Small intestine (tissue), 16 donors: ENCODE results near the gene SNRNP25. TPM values are rescaled to one million over a fixed set of nuclear protein-coding genes. Genes with fewer than 3 reads are reported as not detected.
"Not testable (repeated sequence)": the region's sequence is repeated elsewhere in the genome, so short reads cannot be mapped to it uniquely, and the experiment has no call there.

Experiments used
- DNase-seq, 2 donors: peaks; one replicate each; pipeline versions ENCODE4 v3.0.0 to v3.0.0-alpha.2; 2013
- FAIRE-seq: peaks from 2 replicates; lab custom pipeline; 2012; peaks lifted over from hg19 to GRCh38; lab: Jason Lieb, UNC
- H3K27ac ChIP-seq, 3 donors: one replicate each; pipeline ENCODE4 v1.5.1; 2013; ENCODE audit warnings: low read length in 2 of 3, mild to moderate bottlenecking in 2 of 3, control low read depth in 1 of 3, inconsistent platforms in 1 of 3, low read depth in 1 of 3, moderate library complexity in 1 of 3
- H3K27me3 ChIP-seq, 3 donors: one replicate each; pipeline ENCODE4 v1.6.1; 2013; ENCODE audit warnings: low read length in 3 of 3, inconsistent platforms in 1 of 3; ENCODE audit not compliant: control insufficient read depth in 3 of 3, insufficient read depth in 3 of 3
- H3K36me3 ChIP-seq, 3 donors: one replicate each; pipeline ENCODE4 v1.6.1; 2013; ENCODE audit warnings: low read length in 3 of 3, inconsistent platforms in 1 of 3, low read depth in 1 of 3, mild to moderate bottlenecking in 1 of 3, moderate library complexity in 1 of 3; ENCODE audit not compliant: control insufficient read depth in 3 of 3, insufficient read depth in 2 of 3
- H3K4me1 ChIP-seq, 3 donors: one replicate each; pipeline ENCODE4 v1.6.1; 2013; ENCODE audit warnings: low read length in 2 of 3, inconsistent platforms in 1 of 3, low read depth in 1 of 3, mild to moderate bottlenecking in 1 of 3, moderate library complexity in 1 of 3; ENCODE audit not compliant: control insufficient read depth in 3 of 3, insufficient read depth in 2 of 3
- H3K4me3 ChIP-seq, 3 donors: one replicate each; pipeline ENCODE4 v1.5.1; 2013; ENCODE audit warnings: low read length in 3 of 3, control low read depth in 1 of 3, inconsistent platforms in 1 of 3, low read depth in 1 of 3, mild to moderate bottlenecking in 1 of 3, moderate library complexity in 1 of 3
- H3K9me3 ChIP-seq, 2 donors: one replicate each; pipeline ENCODE4 v1.6.1; 2013; ENCODE audit warnings: low read depth in 1 of 2, low read length in 1 of 2; ENCODE audit not compliant: control insufficient read depth in 2 of 2, insufficient read depth in 1 of 2
- WGBS, 3 donors: extraction: QIAGEN DNeasy Blood & Tissue Kit; methylation state at CpG; one replicate each; pipeline ENCODE4 v1.1.7; 2013; 5-methylcytosine and 5-hydroxymethylcytosine counted together
- long read RNA-seq, 10 donors: transcript quantifications; one replicate each; lab custom pipeline, GENCODE V29; 2026
- polyA plus RNA-seq, 4 donors: library from polyadenylated mRNA; stranded (reverse) in 3 of 4; unstranded in 1 of 4; fragments of 200-250 nt in 3 of 4; fragments of 120-200 nt in 1 of 4; gene quantifications; one replicate each; pipeline versions ENCODE4 v1.2.1 to v1.2.3, GENCODE V29; 2013
- donor health status: healthy with polysubstance abuse.
- donor health status: control.
- donor health status: control.
- donor health status: Bipolar disorder and iron deficiency.
- donor health status: healthy.

Gene SNRNP25
- polyA plus RNA-seq: 10 to 100 TPM; 17.3 to 38.2 (median 27.6) TPM
- long read RNA-seq, donor 1: 0 reads
- long read RNA-seq, donor 2, partial matches to known transcripts: 0 of 3 reads
- long read RNA-seq, donor 2, other reads (novel, unspliced or antisense): 0 of 3 reads
- long read RNA-seq, donor 3, transcript SNRNP25-201 (5 exons, 1,905 nt): major isoform, 11 of 12 reads
- long read RNA-seq, donor 3, partial matches to known transcripts: 0 of 12 reads
- long read RNA-seq, donor 3, other reads (novel, unspliced or antisense): 0 of 12 reads
- long read RNA-seq, donor 4: 0 reads
- long read RNA-seq, donor 5, partial matches to known transcripts: 0 of 4 reads
- long read RNA-seq, donor 5, other reads (novel, unspliced or antisense): 0 of 4 reads
- long read RNA-seq, donor 6, transcript SNRNP25-201 (5 exons, 1,905 nt): major isoform, 12 of 25 reads
- long read RNA-seq, donor 6, partial matches to known transcripts: 0 of 25 reads
- long read RNA-seq, donor 6, other reads (novel, unspliced or antisense): 12 of 25 reads
- long read RNA-seq, donor 7, transcript SNRNP25-201 (5 exons, 1,905 nt): major isoform, 48 of 60 reads
- long read RNA-seq, donor 7, partial matches to known transcripts: 9 of 60 reads
- long read RNA-seq, donor 7, other reads (novel, unspliced or antisense): 0 of 60 reads
- long read RNA-seq, donor 8, partial matches to known transcripts: 0 of 2 reads
- long read RNA-seq, donor 8, other reads (novel, unspliced or antisense): 0 of 2 reads
- long read RNA-seq, donor 9, partial matches to known transcripts: 0 of 2 reads
- long read RNA-seq, donor 9, other reads (novel, unspliced or antisense): 0 of 2 reads
- long read RNA-seq, donor 10, transcript SNRNP25-201 (5 exons, 1,905 nt): major isoform, 14 of 44 reads
- long read RNA-seq, donor 10, partial matches to known transcripts: 29 of 44 reads
- long read RNA-seq, donor 10, other reads (novel, unspliced or antisense): 0 of 44 reads

DNA sequence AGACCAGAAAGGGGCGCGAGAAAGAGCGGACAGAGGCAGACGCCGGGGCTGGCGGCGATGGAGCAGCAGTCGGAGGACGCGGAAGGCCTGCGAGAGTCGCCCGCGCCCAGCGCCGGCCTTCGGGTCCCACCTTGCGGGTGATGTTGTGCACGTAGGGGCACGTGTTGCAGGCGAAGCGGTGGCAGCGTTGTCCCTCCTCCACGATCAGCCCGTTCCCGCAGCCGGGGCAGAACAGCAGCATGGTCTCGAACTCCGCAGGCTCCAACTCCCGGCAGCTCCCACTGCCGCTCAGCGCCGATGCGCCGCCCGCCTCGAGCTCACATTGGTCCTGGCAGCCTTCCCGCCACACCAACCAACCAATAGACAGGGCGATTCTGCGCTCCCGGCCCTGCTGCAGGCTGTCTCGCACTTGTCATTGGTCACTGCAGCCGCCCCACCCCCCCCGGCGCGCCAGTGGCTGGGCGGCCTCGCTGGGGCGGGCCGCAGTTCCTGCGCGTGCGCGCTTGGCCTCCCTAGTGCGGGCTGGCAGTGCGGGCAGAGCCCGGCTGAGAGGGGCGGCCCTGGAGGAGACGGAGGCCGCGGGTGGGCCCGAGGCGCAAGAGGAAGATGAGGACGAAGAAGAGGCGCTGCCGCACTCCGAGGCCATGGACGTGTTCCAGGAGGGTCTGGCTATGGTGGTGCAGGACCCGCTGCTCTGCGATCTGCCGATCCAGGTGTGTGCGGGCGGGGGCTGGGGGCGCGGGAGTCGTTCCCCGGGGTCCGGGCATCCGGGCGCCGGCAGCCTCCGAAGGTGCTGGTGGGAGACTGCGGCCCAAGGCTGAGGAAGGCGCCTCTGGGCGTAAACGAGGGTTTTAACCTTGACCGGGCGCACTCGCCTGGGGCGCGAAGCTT, at the start of gene SNRNP25, which contains the start of gene POLR3K:
TSS of gene SNRNP25 (plus strand) at position 483 of the 891 bp plus-strand sequence. CDS start at position 672, 189 bp downstream.
TSS of gene POLR3K (minus strand) at position 263 of the 891 bp plus-strand sequence. CDS start at position 241, 22 bp downstream.
- peaks cover 0 to 44% (median 0%) of the 10 kb centered on the region in 3 donors for H3K36me3 ChIP-seq
- DNase-seq: peak; percentile 98
- WGBS, 3 donors: 0 to 1% (median 0%) methylated on average over 83 to 91 of the region's 91 CpGs
- peak within 1 kb of the TSS; percentile 34 to 86 (median 37) for H3K27ac ChIP-seq
- no peaks in the 10 kb centered on the region for H3K27me3 ChIP-seq
- no peaks in the 10 kb centered on the region for H3K9me3 ChIP-seq
- peaks cover 0 to 6% (median 2%) of the 10 kb centered on the region in 3 donors for H3K4me1 ChIP-seq
- H3K4me3 ChIP-seq: peak within 1 kb of the TSS; percentile 70 to 88 (median 81)
- FAIRE-seq: no peak

DNA sequence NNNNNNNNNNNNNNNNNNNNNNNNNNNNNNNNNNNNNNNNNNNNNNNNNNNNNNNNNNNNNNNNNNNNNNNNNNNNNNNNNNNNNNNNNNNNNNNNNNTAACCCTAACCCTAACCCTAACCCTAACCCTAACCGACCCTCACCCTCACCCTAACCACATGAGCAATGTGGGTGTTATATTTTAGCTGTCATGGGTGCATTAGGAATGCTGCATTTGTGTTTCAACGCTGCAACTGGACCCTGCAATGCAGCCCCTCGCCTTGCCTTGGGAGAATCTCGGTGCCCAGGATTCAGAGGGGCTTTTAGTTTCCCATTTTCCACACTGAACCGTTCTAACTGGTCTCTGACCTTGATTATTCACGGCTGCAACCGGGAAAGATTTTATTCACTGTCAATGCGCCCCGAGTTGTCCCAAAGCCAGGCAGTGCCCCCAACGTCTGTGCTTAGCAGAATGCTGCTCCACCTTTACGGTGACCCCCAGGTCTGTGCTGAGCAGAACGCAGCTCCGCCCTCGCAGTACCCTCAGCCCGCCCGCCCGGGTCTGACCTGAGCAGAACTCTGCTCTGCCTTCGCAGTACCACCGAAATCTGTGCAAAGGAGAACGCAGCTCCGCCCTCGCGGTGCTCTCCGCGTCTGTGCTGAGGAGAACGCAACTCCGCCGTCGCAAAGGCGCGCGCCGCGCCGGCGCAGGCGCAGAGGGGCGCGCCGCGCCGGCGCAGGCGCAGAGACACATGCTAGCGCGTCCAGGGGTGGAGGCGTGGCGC, 43.5 kb upstream of the SNRNP25 start:
- FAIRE-seq: no peak
- H3K27ac ChIP-seq: no peak overlapping the region
- peaks cover 0 to 5% of the 10 kb centered on the region in 2 donors for H3K9me3 ChIP-seq
- peak overlapping the region in 1 of 3 donors; percentile 27 for H3K4me3 ChIP-seq
- H3K4me1 ChIP-seq: no peaks in the 10 kb centered on the region
- no peaks in the 10 kb centered on the region for H3K27me3 ChIP-seq
- peak in 1 of 2 donors; percentile 24 for DNase-seq
- WGBS, 3 donors: 67 to 71% (median 67%) methylated on average over 21 to 48 of the region's 48 CpGs
- no peaks in the 10 kb centered on the region for H3K36me3 ChIP-seq

DNA sequence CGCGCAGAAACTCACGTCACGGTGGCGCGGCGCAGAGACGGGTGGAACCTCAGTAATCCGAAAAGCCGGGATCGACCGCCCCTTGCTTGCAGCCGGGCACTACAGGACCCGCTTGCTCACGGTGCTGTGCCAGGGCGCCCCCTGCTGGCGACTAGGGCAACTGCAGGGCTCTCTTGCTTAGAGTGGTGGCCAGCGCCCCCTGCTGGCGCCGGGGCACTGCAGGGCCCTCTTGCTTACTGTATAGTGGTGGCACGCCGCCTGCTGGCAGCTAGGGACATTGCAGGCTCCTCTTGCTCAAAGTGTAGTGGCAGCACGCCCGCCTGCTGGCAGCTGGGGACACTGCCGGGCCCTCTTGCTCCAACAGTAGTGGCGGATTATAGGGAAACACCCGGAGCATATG, 42.9 kb upstream of the SNRNP25 start:
- not testable (repeated sequence) for H3K36me3 ChIP-seq, H3K27me3 ChIP-seq, H3K4me1 ChIP-seq, DNase-seq, H3K9me3 ChIP-seq, H3K27ac ChIP-seq, H3K4me3 ChIP-seq, FAIRE-seq
- WGBS, 3 donors: 12 to 40% (median 25%) methylated on average over 6 to 14 of the region's 27 CpGs

DNA sequence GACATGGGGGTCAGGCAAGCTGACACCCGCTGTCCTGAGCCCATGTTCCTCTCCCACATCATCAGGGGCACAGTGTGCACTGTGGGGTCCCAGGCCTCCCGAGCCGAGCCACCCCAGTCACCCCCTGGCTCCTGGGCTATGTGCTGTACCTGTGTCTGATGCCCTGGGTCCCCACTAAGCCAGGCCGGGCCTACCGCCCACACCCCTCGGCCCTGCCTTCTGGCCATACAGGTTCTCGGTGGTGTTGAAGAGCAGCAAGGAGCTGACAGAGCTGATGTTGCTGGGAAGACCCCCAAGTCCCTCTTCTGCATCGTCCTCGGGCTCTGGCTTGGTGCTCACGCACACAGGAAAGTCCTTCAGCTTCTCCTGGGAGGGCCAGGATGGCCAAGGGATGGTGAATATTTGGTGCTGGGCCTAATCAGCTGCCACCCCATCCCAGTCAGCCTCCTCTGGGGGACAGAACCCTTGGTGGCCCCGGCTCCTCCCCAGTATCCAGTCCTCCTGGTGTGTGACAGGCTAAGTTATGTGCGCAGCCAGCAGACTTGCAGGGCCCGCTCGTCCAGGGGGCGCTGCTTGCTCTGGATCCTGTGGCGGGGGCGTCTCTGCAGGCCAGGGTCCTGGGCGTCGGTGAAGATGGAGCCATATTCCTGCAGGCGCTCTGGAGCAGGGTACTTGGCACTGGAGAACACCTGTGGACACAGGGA, 36.4 kb upstream of the SNRNP25 start:
- H3K4me3 ChIP-seq, H3K27me3 ChIP-seq, FAIRE-seq, H3K9me3 ChIP-seq, H3K4me1 ChIP-seq, H3K27ac ChIP-seq, H3K36me3 ChIP-seq, DNase-seq: not testable (repeated sequence)
- WGBS, 3 donors: 89 to 93% (median 91%) methylated on average over 16 to 19 of the region's 20 CpGs

DNA sequence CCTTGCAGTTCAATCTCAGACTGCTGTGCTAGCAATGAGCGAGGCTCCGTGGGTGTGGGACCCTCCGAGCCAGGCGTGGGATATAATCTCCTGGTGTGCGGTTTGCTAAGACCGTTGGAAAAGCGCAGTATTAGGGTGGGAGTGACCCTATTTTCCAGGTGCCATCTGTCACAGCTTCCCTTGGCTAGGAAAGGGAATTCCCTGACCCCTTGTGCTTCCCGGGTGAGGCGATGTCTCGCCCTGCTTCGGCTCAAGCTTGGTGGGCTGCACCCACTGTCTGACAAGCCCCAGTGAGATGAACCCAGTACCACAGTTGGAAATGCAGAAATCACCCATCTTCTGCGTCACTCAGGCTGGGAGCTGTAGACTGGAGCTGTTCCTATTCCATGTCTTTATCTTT, 32.7 kb upstream of the SNRNP25 start:
- 88 to 89% (median 88%) methylated on average over 11 to 12 of the region's 12 CpGs for WGBS, 3 donors
- H3K9me3 ChIP-seq, H3K4me3 ChIP-seq, H3K36me3 ChIP-seq, H3K27ac ChIP-seq, H3K4me1 ChIP-seq, H3K27me3 ChIP-seq, DNase-seq, FAIRE-seq: not testable (repeated sequence)

DNA sequence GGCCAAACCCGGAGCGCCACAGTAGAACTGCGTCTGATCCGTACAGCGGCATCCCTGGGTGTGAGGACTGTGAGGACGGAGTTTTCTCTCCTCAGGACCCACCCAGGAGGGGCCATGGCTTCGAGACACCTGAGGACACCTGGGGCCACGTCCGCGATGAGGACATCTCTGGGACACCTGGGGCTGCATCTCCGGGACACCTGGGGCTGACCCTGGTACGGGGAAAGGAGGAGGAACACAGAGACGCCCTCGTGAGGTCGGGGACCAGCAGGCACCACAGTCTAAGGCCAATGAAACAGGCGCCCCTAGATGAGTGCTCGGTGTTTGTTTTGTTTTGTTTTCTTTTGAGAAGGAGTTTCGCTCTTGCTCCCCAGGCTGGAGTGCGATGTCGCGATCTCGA, 29.5 kb upstream of the SNRNP25 start:
- not testable (repeated sequence) for H3K4me3 ChIP-seq, H3K9me3 ChIP-seq, H3K27ac ChIP-seq, H3K36me3 ChIP-seq, H3K27me3 ChIP-seq, FAIRE-seq, H3K4me1 ChIP-seq, DNase-seq
- 87 to 92% (median 87%) methylated on average over 11 to 17 of the region's 22 CpGs for WGBS, 3 donors

DNA sequence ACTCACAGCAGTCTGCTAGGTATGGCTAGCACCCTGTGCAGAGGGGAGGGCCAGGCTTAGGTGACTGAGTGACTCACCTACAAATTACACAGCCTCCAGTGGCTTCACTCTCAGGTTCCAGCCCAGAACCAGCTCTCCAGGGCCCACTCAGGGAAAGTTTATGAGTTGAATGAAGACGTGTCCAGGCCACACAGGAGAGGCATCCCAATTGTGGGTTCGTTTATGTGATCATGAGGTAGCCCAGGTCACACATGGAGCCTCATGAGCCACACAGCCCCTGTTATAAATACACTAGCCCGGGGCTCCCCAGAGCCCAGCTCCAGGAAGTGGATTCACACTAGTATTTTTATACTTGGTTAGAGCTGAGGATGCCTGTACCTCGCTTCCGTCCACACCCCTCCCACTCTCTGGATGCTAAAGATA, 27.7 kb upstream of the SNRNP25 start:
- not testable (repeated sequence) for H3K4me3 ChIP-seq, DNase-seq, H3K4me1 ChIP-seq, H3K27ac ChIP-seq, H3K9me3 ChIP-seq, FAIRE-seq, H3K27me3 ChIP-seq, H3K36me3 ChIP-seq
- WGBS, 3 donors: 32 to 50% (median 45%) methylated on average over 2 of the region's 5 CpGs
